DND-41 (cell line): ENCODE data around the gene TMPRSS3.

Experiments used
- ATAC-seq: fragments of 200-7000 bp; cut with Tn5 transposase; 3 replicates; pipeline ENCODE4 v1.9.1; 2021; ENCODE audit warnings: low read depth; ENCODE audit not compliant: insufficient read depth
- DNase-seq: peaks from one replicate; pipeline ENCODE4 v3.0.0-alpha.2; 2020
- H2AFZ ChIP-seq: 2 replicates; pipeline ENCODE4 v1.6.0; 2012; ENCODE audit warnings: low read depth, low read length
- H3K27ac ChIP-seq: 2 replicates; pipeline ENCODE4 v1.5.1; 2012; ENCODE audit warnings: low read length, inconsistent platforms
- H3K27me3 ChIP-seq: fragments of 200-600 bp; sonication (generic); 2 replicates; pipeline ENCODE4 v1.6.0; 2012; ENCODE audit warnings: low read length, mild to moderate bottlenecking, inconsistent platforms; ENCODE audit not compliant: insufficient read depth, poor library complexity
- H3K36me3 ChIP-seq: 2 replicates; pipeline ENCODE4 v1.5.1; 2012; ENCODE audit warnings: low read length, inconsistent platforms; ENCODE audit not compliant: insufficient read depth
- H3K4me1 ChIP-seq: 2 replicates; pipeline ENCODE4 v1.5.1; 2012; ENCODE audit warnings: mild to moderate bottlenecking, low read length; ENCODE audit not compliant: insufficient read depth
- H3K4me2 ChIP-seq: 2 replicates; pipeline ENCODE4 v1.6.0; 2012; ENCODE audit warnings: mild to moderate bottlenecking, moderate library complexity, low read length, inconsistent platforms; ENCODE audit not compliant: insufficient read depth
- H3K4me3 ChIP-seq, 2 experiments: fragments of 200-600 bp in 1 of 2; shearing (Covaris generic) in 1 of 2; 2 replicates each; pipeline ENCODE4 v1.5.1; 2012 to 2016; ENCODE audit warnings: inconsistent platforms in 2 of 2, low read length in 2 of 2, mild to moderate bottlenecking in 2 of 2, low read depth in 1 of 2, moderate library complexity in 1 of 2
- H3K79me2 ChIP-seq: 2 replicates; pipeline ENCODE4 v1.6.0; 2012; ENCODE audit warnings: low read length, inconsistent platforms; ENCODE audit not compliant: insufficient read depth
- H3K9ac ChIP-seq: 2 replicates; pipeline ENCODE4 v1.6.0; 2012; ENCODE audit warnings: low read depth, mild to moderate bottlenecking, inconsistent platforms, low read length, moderate library complexity
- H3K9me3 ChIP-seq: 2 replicates; pipeline ENCODE4 v1.5.1; 2012; ENCODE audit warnings: low read length, moderate library complexity, mild to moderate bottlenecking, inconsistent platforms; ENCODE audit not compliant: insufficient read depth, severe bottlenecking
- H4K20me1 ChIP-seq: 2 replicates; pipeline ENCODE4 v1.6.0; 2012; ENCODE audit warnings: low read length; ENCODE audit not compliant: insufficient read depth
- EZH2 ChIP-seq: IDR thresholded peaks from 3 replicates; pipeline ENCODE4 v1.6.1; 2012; ENCODE audit warnings: borderline replicate concordance, low read depth, mild to moderate bottlenecking, moderate library complexity, low read length, inconsistent platforms; ENCODE audit not compliant: severe bottlenecking
- TF ChIP-seq, protein P1 (sequence below): IDR thresholded peaks from 2 replicates; pipeline ENCODE4 v1.5.1; 2012; ENCODE audit warnings: borderline replicate concordance, low read length, moderate library complexity, mild to moderate bottlenecking; ENCODE audit not compliant: poor library complexity, severe bottlenecking; ENCODE audit errors: extremely low read depth

Gene TMPRSS3

DNA sequence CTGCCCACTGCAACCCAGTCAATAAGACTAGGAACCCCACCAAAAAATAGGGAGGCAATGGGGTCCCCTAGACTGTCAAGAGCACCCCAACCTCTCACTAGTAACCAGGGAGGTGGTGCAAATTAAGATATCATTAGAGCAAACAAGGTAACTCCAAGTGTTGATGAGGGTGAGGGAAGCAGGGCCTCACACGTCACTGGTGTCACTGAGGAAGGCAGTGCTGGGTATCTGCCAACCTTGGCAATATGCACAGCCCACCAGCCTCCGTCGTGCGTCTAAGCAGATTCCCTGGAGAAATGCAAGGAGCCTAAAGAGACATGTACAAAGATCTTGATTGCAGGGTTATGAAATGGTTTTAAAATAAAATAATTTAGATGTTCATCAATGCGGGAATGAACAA, 11.6 kb upstream of the TMPRSS3 start:
- peaks cover 16% of the 10 kb centered on the region; the same call in 1 of the 2 replicates for H4K20me1 ChIP-seq
- no peak for DNase-seq
- peak overlapping the region in 1 of 2 experiments; percentile 67; a peak in 2 of 4 replicates for H3K4me3 ChIP-seq
- peaks cover 58% of the 10 kb centered on the region for H3K36me3 ChIP-seq
- H3K9me3 ChIP-seq, result no peaks in the 10 kb centered on the region
- H3K9ac ChIP-seq, result peak overlapping the region; percentile 89
- peak overlapping the region; percentile 79 for H3K4me2 ChIP-seq
- H3K27ac ChIP-seq, result peak overlapping the region; percentile 91
- H3K79me2 ChIP-seq, result peaks cover 95% of the 10 kb centered on the region
- TF ChIP-seq, protein P1, sequence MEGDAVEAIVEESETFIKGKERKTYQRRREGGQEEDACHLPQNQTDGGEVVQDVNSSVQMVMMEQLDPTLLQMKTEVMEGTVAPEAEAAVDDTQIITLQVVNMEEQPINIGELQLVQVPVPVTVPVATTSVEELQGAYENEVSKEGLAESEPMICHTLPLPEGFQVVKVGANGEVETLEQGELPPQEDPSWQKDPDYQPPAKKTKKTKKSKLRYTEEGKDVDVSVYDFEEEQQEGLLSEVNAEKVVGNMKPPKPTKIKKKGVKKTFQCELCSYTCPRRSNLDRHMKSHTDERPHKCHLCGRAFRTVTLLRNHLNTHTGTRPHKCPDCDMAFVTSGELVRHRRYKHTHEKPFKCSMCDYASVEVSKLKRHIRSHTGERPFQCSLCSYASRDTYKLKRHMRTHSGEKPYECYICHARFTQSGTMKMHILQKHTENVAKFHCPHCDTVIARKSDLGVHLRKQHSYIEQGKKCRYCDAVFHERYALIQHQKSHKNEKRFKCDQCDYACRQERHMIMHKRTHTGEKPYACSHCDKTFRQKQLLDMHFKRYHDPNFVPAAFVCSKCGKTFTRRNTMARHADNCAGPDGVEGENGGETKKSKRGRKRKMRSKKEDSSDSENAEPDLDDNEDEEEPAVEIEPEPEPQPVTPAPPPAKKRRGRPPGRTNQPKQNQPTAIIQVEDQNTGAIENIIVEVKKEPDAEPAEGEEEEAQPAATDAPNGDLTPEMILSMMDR, result no peak
- no peak for TF ChIP-seq EZH2
- no peak for ATAC-seq
- peaks cover 62% of the 10 kb centered on the region for H3K4me1 ChIP-seq
- no peaks in the 10 kb centered on the region for H3K27me3 ChIP-seq
- H2AFZ ChIP-seq, result no peak overlapping the region

DNA sequence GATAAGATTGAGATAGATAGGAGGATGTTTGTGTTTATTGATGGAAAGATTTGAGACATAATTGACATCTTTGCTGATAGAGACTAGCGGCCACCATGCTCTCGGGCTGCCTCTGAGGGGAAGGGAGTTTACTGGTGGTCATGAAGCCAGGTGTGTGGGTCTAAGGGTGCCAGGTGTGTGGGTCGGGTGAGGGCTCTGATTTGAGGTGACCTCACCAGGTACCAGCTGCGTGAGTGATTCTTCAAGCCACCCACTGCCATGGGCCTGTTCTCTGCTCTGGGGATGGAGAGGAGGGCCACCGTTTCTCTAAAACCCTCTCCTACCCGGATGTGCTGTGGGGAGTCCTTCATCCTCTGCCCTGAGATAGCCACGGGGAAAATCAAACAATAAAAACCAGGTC, 11.0 kb upstream of the TMPRSS3 start:
- peak overlapping the region; percentile 91 for H3K27ac ChIP-seq
- H3K4me2 ChIP-seq, result peak overlapping the region; percentile 79

DNA sequence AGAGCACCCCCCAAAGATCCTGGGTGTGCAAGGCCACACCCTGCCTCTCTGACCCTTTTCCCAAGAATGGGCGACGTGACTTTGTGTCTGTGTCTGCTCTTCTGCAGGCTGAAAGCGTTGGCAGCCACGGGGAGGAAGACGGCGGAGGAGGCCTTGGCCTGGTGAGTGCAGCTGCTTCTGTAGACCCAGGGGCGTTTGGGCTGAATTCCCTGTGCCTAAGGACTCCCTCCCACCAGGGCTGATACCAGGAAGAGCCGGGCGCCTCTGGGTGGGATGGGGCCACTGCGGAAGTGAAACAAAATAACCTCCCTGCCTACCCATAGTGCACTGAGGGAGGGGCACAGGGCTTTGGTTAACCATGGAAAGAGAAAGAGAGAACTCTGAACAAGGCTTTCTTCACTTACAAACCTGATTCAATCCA, 10.4 kb upstream of the TMPRSS3 start:
- DNase-seq, result peak; percentile 88
- Histone ChIP-seq H3K4me1 (peaks cover 64% of the 10 kb centered on the region), H2AFZ (peak overlapping the region; percentile 54), H3K27ac (peak overlapping the region; percentile 91), H3K9ac (peak overlapping the region; percentile 89), H3K4me3 (peak overlapping the region; percentile 39 to 67; a peak in 3 of 4 replicates), H3K36me3 (peaks cover 45% of the 10 kb centered on the region), H4K20me1 (peaks cover 7% of the 10 kb centered on the region; the same call in 1 of the 2 replicates), H3K79me2 (peaks cover 91% of the 10 kb centered on the region), H3K9me3 (peaks cover 8% of the 10 kb centered on the region), H3K4me2 (peak overlapping the region; percentile 79), H3K27me3 (no peaks in the 10 kb centered on the region)
- no peak for TF ChIP-seq EZH2
- TF ChIP-seq, protein P1, result no peak
- ATAC-seq, result peak; percentile 75

More for the DNA sequence above, 11.0 kb upstream of the TMPRSS3 start:
- Histone ChIP-seq H2AFZ (peak overlapping the region; percentile 54; the same call in 1 of the 2 replicates), H4K20me1 (peaks cover 14% of the 10 kb centered on the region; the same call in 1 of the 2 replicates), H3K4me1 (peaks cover 66% of the 10 kb centered on the region), H3K27me3 (no peaks in the 10 kb centered on the region), H3K4me3 (peak overlapping the region; percentile 39 to 67; a peak in 3 of 4 replicates), H3K9me3 (peaks cover 4% of the 10 kb centered on the region), H3K36me3 (peaks cover 52% of the 10 kb centered on the region), H3K79me2 (peaks cover 94% of the 10 kb centered on the region), H3K9ac (peak overlapping the region; percentile 89)
- DNase-seq, result no peak
- no peak for ATAC-seq
- TF ChIP-seq, protein P1, result no peak
- TF ChIP-seq EZH2, result no peak
